NCI-H2196 (cell line): ENCODE results near the gene PRKAG2.
"Not testable (repeated sequence)": the region's sequence is repeated elsewhere in the genome, so short reads cannot be mapped to it uniquely, and the experiment has no call there.

Source experiments
- DNase-seq: peaks from one replicate; lab custom pipeline; 2025; ENCODE audit not compliant: unreplicated experiment; lab: John Stamatoyannopoulos, UW

PRKAG2 gene

DNA sequence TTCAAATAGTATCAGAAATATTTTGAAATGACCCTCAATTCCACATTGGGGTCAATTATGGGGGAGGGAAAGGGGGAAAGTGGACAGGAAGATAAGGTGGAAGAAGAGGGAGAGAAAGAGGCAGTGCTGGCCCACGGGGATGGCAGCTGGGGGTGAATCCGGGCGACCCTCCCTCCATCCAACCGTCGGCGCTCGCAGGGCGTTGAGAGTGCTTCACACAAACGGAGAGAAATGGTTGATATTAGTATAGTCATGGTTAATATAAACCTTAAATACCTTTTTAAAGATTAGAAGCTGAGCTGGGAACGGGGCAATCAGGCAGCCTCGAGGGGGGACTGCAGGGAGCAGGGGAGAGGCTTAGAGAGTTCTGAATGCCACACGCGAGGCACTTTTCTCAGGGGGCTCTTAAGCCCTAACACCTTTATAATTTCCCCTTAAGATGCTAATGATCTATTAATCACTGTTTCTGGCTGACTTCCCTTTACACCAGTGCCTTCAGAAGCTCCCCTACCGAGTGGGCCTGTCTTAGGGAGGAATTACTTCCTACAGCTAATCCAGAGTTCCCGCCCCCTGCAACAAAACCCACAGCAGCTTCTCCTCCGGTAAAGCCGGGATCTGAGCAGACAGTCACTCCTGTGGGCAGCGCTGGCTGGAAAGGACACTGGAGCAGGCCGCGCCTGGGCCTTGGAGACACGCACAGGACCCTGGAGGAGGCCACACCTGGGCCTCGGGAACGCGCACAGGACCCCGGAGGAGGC is 39.5 kb downstream of the PRKAG2 start:
- no peak for DNase-seq

GRCh38 chr7:151836927-151837205 is 40.0 kb downstream of the PRKAG2 start:
- no peak for DNase-seq

GRCh38 chr7:151836191-151836926 is 40.6 kb downstream of the PRKAG2 start:
- DNase-seq = no peak

DNA sequence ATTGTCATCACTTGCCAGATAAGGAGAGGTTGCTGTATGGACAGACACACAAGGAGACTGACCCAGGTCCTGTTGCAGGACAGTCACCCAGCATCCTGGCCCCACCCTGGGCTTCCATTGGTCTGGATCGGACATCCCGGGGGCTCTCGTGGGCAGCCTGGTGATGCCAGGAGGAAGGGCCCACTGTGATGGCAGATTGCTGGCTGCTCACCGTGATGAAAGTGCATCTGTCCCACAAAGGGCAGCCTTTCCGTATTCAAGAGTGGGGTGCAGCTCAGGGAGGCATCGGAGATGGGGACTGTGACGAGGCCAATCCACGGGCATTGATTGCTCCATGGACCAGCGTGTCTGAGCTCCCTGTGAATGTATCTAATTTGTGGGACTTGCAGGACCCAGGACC is 41.3 kb downstream of the PRKAG2 start:
- DNase-seq = no peak

DNA sequence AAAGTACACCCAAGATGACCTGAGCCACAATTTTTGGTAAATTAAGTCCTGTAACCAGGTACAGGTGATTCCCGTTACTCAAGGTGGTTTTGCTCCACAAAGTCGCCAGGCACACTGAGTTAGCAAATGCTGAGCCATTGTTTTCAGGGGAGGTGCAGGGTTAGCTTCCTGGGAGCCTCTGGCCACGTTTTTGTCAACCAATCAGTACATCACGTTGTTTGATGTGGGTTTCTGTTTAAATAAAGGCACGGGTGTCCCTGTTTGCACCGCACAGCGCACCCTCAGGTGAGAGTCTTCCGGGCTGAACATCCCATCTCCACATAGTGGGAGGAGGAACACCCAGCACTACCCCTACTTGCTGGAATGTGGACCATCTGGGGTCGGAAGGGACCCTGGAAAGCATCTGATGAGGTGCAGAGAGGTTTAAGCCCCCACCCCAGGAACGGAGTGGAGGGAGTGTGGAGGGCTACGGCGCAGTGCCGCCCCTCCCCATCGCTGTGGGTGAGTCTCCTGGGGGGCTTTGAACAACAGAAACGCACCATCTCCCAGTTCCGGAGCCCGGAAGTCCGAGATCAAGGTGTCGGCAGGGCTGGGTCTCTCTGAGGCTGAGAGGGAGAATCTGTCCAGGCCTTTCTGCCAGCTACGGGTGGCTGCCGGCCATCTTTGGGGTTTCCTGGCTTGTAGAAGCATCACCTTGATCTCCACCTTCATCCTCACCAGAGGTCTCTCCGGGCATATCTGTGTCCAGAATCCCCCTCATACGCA is 42.5 kb downstream of the PRKAG2 start:
- DNase-seq = no peak

DNA sequence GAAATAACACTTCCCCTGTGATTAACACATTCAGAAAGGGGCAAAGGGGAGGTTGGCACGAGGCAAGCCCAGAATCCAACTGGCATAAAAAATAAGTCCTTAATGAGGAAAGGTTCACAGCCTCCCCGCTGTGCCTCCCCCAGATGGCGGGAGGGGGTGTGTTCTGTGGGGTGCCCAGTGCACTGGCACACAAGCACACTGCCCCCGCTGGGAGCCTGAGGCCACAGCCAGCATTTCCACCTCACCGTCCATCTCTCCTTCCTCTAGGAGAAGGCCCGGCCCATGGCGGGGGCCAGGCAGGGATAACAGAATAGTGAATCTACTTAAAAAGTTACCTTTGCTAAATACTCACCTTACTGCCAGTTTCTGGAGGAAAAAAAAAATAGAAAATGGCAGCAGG is 43.2 kb downstream of the PRKAG2 start:
- DNase-seq = no peak

DNA sequence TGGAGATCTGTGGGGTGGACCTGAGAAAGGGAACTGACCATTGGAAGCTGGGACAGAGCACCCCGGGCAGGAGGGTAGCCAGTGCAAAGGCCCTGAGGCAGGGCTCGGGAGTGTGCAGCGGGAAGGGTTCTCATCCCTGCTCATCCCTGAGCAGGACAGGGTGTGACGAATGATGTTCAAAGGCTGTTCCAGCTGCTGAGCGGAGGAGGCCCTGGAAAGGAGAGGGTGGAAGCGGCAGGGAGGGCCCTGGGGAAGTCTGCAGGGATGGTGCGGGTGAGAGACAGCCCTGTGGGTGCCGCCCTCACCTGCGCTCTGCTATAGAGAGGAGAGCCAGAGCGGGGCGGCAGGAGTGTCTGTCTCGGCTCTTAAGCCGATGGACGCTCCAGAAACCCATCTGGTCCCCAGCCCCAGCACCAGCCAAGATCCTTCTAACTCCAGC is 43.7 kb downstream of the PRKAG2 start:
- no peak for DNase-seq

- DNase-seq = no peak
These were observed 44.3 kb downstream of the PRKAG2 start for GRCh38 chr7:151832656-151833055.

DNA sequence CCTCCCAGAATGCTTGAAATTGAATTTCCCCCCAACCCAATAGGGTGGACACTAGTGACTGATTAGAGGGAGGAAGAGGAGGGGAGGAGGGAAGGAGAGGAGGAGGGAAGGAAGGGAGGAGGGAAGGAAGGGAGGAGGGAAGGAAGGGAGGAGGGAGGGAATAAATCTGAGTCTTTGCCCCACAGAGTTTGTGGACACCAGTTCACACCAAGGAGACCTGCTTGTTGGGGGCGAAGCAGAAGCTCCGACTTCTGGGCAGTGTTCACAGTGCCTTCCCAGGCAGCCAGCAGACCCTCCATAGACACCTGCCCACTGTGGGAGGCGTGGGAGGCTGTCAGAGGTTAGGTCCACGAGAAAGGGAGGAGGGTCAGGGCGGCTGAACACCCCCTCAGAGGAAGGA is 44.8 kb downstream of the PRKAG2 start:
- no peak for DNase-seq

GRCh38 chr7:151831606-151832005 is 45.3 kb downstream of the PRKAG2 start:
- DNase-seq = no peak

DNA sequence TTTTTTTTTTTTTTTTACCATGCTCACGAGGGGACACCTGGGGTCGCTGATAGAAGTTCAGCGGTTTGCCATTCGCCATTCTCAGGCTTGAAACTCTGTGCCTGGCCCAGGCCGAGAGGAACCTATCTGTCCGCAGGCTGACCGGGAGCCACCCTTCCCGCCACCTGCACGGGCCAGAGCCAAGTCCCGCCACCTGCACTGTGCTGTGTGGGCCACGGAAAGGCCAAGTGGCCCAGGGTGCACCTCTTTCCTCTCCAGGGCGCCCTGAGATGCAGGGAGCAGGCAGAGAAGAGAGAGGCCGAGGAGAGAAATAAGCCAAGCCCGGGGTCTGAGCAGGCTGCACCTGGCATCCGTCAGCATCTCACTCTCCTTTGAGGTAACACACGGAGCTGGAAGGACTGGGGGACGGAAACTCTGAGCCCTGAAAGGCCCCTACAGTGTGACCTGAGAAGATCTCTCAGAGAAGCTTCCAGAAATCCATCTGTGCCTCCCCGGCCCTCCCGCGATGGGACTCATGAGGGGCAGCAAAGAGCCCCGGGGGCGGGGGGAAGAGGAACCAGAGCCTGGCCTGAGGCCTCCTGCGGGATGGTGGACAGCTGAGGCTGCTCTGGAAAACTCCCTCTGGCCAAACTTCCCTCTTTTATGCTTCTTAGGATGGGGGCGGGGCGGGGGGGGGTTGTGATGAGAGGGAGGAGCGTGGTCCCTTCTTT is 46.6 kb downstream of the PRKAG2 start:
- no peak for DNase-seq

- DNase-seq = no peak
These were observed 47.2 kb downstream of the PRKAG2 start for GRCh38 chr7:151829707-151830106.

DNA sequence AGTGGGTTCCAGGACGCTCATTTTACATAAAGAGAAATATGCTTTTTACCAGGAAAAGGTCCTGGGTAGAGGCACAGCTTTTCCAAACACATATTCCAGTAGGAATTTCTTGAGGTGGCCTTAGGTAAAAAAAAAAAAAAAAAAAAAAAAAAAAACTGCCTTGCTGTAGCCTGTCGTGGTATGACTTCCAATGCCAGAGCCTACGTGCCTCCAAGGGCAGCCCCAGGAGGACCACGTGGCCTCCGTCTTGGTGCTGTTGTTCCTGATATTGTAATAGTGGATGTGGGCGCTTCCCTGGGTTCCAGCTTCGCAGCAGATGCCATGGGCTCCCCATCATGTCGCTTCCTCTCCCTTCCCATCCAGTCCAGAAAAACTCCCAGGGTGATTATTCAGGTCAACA is 49.3 kb downstream of the PRKAG2 start:
- no peak for DNase-seq

DNA sequence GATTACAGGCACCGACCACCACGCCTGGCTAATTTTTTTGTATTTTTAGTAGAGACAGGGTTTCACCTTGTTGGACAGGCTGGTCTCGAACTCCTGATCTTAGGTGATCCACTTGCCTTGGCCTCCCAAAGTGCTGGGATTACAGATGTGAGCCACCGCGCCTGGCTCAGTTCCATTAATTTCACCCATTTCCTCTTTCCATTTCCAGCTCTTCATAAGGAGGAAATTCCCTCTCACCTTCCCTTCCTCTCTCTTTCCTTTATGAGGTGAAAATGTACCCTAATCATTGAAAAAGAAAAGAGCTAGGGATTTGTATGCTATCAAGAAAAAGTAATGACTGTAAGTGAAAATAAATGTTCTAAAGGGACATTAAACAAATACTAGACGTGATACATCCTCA is 50.6 kb downstream of the PRKAG2 start:
- DNase-seq = not testable (repeated sequence)

GRCh38 chr7:151825721-151826120 is 51.2 kb downstream of the PRKAG2 start:
- DNase-seq = no peak

DNA sequence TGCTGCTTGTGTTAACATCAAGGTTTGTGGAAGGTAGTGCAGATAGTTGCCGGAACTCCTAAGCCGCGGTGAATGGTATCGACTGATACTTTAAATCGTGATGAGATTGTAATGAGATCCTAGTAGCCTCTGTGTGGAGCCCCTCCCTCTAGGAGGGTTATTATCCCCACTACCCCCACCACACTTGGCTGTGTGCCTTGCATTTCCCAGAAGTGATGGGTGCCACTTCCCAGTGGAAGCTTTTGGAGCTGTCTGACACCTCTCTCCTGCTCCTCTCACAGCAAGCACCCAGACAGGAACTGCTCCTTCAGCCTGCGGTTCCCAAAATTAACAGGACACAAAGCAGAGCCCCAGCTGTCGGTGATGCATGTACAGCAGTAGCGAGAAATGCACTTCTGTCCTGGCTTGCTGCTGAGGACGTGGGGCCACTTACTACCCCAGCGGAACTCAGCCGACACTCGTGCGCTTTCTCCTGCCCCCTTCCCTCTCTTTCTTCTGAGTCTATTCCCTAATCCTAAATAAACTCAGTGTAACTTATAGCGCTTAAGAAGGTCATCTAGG is 52.5 kb downstream of the PRKAG2 start:
- DNase-seq = no peak

GRCh38 chr7:151823566-151824372 is 53.1 kb downstream of the PRKAG2 start:
- DNase-seq = no peak

GRCh38 chr7:151822541-151823181 is 54.3 kb downstream of the PRKAG2 start:
- DNase-seq = no peak

- no peak for DNase-seq
These were observed 54.9 kb downstream of the PRKAG2 start for GRCh38 chr7:151821806-151822540.
